ENCODE data around the gene ARX. TPM values are rescaled to one million over a fixed set of nuclear protein-coding genes. Genes with fewer than 3 reads are reported as not detected.

Gene ARX
- total and polyA plus RNA-seq, 9 of the 15 experiments (the other 6 are each of a cell fraction or from before 2014, with no cell fraction given), result 0.03 TPM; not detected in 8

DNA sequence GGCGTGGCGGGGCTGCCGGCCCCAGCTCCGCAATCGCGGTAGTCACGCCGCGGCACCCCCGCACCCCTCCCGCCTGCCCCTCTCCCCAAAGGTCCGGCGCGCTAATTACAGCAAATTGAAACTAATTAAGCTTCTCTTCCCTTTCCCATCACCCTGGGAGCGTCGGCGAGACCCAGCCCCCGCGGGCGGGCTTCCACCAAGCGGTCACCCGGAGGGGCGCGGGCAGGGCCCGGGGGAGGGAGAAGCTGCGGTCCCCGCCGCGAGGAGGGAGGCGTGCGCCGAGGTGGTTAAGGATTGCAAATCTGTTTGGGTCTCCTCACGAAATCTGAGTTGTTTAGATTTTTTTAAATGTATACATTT is 13.1 kb downstream of the ARX start (continued):
- TF ChIP-seq, protein P1, sequence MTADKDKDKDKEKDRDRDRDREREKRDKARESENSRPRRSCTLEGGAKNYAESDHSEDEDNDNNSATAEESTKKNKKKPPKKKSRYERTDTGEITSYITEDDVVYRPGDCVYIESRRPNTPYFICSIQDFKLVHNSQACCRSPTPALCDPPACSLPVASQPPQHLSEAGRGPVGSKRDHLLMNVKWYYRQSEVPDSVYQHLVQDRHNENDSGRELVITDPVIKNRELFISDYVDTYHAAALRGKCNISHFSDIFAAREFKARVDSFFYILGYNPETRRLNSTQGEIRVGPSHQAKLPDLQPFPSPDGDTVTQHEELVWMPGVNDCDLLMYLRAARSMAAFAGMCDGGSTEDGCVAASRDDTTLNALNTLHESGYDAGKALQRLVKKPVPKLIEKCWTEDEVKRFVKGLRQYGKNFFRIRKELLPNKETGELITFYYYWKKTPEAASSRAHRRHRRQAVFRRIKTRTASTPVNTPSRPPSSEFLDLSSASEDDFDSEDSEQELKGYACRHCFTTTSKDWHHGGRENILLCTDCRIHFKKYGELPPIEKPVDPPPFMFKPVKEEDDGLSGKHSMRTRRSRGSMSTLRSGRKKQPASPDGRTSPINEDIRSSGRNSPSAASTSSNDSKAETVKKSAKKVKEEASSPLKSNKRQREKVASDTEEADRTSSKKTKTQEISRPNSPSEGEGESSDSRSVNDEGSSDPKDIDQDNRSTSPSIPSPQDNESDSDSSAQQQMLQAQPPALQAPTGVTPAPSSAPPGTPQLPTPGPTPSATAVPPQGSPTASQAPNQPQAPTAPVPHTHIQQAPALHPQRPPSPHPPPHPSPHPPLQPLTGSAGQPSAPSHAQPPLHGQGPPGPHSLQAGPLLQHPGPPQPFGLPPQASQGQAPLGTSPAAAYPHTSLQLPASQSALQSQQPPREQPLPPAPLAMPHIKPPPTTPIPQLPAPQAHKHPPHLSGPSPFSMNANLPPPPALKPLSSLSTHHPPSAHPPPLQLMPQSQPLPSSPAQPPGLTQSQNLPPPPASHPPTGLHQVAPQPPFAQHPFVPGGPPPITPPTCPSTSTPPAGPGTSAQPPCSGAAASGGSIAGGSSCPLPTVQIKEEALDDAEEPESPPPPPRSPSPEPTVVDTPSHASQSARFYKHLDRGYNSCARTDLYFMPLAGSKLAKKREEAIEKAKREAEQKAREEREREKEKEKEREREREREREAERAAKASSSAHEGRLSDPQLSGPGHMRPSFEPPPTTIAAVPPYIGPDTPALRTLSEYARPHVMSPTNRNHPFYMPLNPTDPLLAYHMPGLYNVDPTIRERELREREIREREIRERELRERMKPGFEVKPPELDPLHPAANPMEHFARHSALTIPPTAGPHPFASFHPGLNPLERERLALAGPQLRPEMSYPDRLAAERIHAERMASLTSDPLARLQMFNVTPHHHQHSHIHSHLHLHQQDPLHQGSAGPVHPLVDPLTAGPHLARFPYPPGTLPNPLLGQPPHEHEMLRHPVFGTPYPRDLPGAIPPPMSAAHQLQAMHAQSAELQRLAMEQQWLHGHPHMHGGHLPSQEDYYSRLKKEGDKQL (CRISPR knock-in tag; IDR thresholded peaks at IDR 0.05; ENCODE audit: borderline replicate concordance), result no peak
- TF ChIP-seq, protein P2, sequence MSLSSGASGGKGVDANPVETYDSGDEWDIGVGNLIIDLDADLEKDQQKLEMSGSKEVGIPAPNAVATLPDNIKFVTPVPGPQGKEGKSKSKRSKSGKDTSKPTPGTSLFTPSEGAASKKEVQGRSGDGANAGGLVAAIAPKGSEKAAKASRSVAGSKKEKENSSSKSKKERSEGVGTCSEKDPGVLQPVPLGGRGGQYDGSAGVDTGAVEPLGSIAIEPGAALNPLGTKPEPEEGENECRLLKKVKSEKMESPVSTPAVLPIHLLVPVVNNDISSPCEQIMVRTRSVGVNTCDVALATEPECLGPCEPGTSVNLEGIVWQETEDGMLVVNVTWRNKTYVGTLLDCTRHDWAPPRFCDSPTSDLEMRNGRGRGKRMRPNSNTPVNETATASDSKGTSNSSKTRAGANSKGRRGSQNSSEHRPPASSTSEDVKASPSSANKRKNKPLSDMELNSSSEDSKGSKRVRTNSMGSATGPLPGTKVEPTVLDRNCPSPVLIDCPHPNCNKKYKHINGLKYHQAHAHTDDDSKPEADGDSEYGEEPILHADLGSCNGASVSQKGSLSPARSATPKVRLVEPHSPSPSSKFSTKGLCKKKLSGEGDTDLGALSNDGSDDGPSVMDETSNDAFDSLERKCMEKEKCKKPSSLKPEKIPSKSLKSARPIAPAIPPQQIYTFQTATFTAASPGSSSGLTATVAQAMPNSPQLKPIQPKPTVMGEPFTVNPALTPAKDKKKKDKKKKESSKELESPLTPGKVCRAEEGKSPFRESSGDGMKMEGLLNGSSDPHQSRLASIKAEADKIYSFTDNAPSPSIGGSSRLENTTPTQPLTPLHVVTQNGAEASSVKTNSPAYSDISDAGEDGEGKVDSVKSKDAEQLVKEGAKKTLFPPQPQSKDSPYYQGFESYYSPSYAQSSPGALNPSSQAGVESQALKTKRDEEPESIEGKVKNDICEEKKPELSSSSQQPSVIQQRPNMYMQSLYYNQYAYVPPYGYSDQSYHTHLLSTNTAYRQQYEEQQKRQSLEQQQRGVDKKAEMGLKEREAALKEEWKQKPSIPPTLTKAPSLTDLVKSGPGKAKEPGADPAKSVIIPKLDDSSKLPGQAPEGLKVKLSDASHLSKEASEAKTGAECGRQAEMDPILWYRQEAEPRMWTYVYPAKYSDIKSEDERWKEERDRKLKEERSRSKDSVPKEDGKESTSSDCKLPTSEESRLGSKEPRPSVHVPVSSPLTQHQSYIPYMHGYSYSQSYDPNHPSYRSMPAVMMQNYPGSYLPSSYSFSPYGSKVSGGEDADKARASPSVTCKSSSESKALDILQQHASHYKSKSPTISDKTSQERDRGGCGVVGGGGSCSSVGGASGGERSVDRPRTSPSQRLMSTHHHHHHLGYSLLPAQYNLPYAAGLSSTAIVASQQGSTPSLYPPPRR (CRISPR knock-in tag; IDR thresholded peaks at IDR 0.05; ENCODE audit: borderline replicate concordance), result no peak
- TF ChIP-seq PML (IDR thresholded peaks at IDR 0.05; ENCODE audit: low read length), result no peak
- no peak for TF ChIP-seq SMARCB1 (IDR thresholded peaks at IDR 0.05; ENCODE audit: insufficient read length, low read depth)
- TF ChIP-seq NCOR1 (IDR thresholded peaks at IDR 0.05), result no peak
